Keratinocyte (primary cell): Measurements from ENCODE around the gene GRIN2C. TPM values are rescaled to one million over a fixed set of nuclear protein-coding genes. Genes with fewer than 3 reads are reported as not detected.
A peak's percentile ranks its signal among the peaks of the same experiment; 100 is the strongest.

ENCODE experiments used
- DNase-seq: peaks from one replicate; pipeline ENCODE4 v3.0.0-alpha.2; 2011; ENCODE audit warnings: low read depth, missing footprints, low spot score
- FAIRE-seq: peaks from 2 replicates; lab custom pipeline; 2011; peaks lifted over from hg19 to GRCh38; lab: Jason Lieb, UNC
- H2AFZ ChIP-seq: 2 replicates; pipeline ENCODE4 v1.6.0; 2012; ENCODE audit warnings: low read length, control low read depth, inconsistent platforms; ENCODE audit not compliant: control insufficient read depth
- H3K27ac ChIP-seq: 2 replicates; pipeline ENCODE4 v1.5.1; 2011; ENCODE audit warnings: low read length; ENCODE audit not compliant: control insufficient read depth, insufficient read depth
- H3K27me3 ChIP-seq: 3 replicates; pipeline ENCODE4 v1.6.0; 2011; ENCODE audit warnings: low read length; ENCODE audit not compliant: control insufficient read depth, insufficient read depth; ENCODE audit errors: extremely low read depth
- H3K36me3 ChIP-seq, 2 experiments: 2 replicates in 1 of 2; 3 replicates in 1 of 2; pipeline ENCODE4 v1.5.1; 2011; ENCODE audit warnings: low read length in 2 of 2, mild to moderate bottlenecking in 1 of 2; ENCODE audit not compliant: control insufficient read depth in 2 of 2, insufficient read depth in 2 of 2; ENCODE audit errors: extremely low read depth in 1 of 2
- H3K4me1 ChIP-seq: 3 replicates; pipeline ENCODE4 v1.5.1; 2011; ENCODE audit warnings: low read length; ENCODE audit not compliant: control insufficient read depth, insufficient read depth; ENCODE audit errors: extremely low read depth
- H3K4me2 ChIP-seq: 3 replicates; pipeline ENCODE4 v1.6.0; 2011; ENCODE audit warnings: low read depth, low read length; ENCODE audit not compliant: control insufficient read depth, insufficient read depth; ENCODE audit errors: extremely low read depth
- H3K4me3 ChIP-seq, 3 experiments: fragments of 200-600 bp in 1 of 3; sonication (generic) in 1 of 3; 2 replicates in 2 of 3; 3 replicates in 1 of 3; pipeline ENCODE4 v1.5.1; 2011 to 2016; ENCODE audit warnings: low read length in 3 of 3, mild to moderate bottlenecking in 3 of 3, control low read depth in 2 of 3, inconsistent platforms in 1 of 3, low read depth in 1 of 3, mixed read lengths in 1 of 3, mixed run types in 1 of 3, moderate library complexity in 1 of 3; ENCODE audit not compliant: control insufficient read depth in 2 of 3, insufficient read depth in 2 of 3; ENCODE audit errors: extremely low read depth in 1 of 3
- H3K79me2 ChIP-seq: 2 replicates; pipeline ENCODE4 v1.6.0; 2012; ENCODE audit warnings: low read length; ENCODE audit not compliant: control insufficient read depth, insufficient read depth
- H3K9ac ChIP-seq: 3 replicates; pipeline ENCODE4 v1.6.0; 2011; ENCODE audit warnings: low read length; ENCODE audit not compliant: control insufficient read depth, insufficient read depth; ENCODE audit errors: extremely low read depth
- H3K9me1 ChIP-seq: 3 replicates; pipeline ENCODE4 v1.6.0; 2011; ENCODE audit warnings: low read length; ENCODE audit not compliant: control insufficient read depth, insufficient read depth; ENCODE audit errors: extremely low read depth
- H3K9me3 ChIP-seq: 2 replicates; pipeline ENCODE4 v1.5.1; 2012; ENCODE audit warnings: low read depth, low read length; ENCODE audit not compliant: control insufficient read depth
- H4K20me1 ChIP-seq: 3 replicates; pipeline ENCODE4 v1.6.0; 2011; ENCODE audit warnings: low read length; ENCODE audit not compliant: control insufficient read depth, insufficient read depth; ENCODE audit errors: extremely low read depth
- CTCF ChIP-seq, 3 experiments: IDR thresholded peaks in 1 of 3; conservative IDR thresholded peaks in 1 of 3; optimal IDR thresholded peaks in 1 of 3; 2 replicates in 2 of 3; 3 replicates in 1 of 3; pipeline versions ENCODE3 to v1.5.1; 2011; ENCODE audit warnings: low read length in 3 of 3, mild to moderate bottlenecking in 3 of 3, moderate library complexity in 2 of 3, control low read depth in 1 of 3, inconsistent platforms in 1 of 3; ENCODE audit not compliant: insufficient read depth in 2 of 3; ENCODE audit errors: extremely low read depth in 1 of 3
- EZH2 ChIP-seq: IDR thresholded peaks from one replicate; pipeline ENCODE4 v1.6.1; 2012; ENCODE audit warnings: inconsistent platforms, mild to moderate bottlenecking, low read length, moderate library complexity
- dilution Hi-C: fragments of 300-500 bp; cut with MboI; formaldehyde crosslinking; loops from one replicate; pipeline ENCODE4 v1.7.0; 2020; ENCODE audit warnings: low sequenced_read_pairs; ENCODE audit not compliant: extremely low pct_ligation_motif_present
- polyA plus RNA-seq, 5 experiments: library from polyadenylated mRNA; depleted of rRNA in 3 of 5; stranded (reverse) in 3 of 5; stranded (forward) in 1 of 5; unstranded in 1 of 5; fragments of >200 nt; gene quantifications; 1 replicate in 1 of 5; 2 replicates in 3 of 5; 3 replicates in 1 of 5; pipeline versions ENCODE4 v1.2.1 to v1.2.3, GENCODE V29; 2011 to 2012; ENCODE audit warnings: missing spikeins in 2 of 5, low read depth in 1 of 5, low replicate concordance in 1 of 5

GRIN2C gene
- polyA plus RNA-seq, 1 donor (not counting 4 experiments of a cell fraction or from before 2014, with no cell fraction given) = not detected

DNA sequence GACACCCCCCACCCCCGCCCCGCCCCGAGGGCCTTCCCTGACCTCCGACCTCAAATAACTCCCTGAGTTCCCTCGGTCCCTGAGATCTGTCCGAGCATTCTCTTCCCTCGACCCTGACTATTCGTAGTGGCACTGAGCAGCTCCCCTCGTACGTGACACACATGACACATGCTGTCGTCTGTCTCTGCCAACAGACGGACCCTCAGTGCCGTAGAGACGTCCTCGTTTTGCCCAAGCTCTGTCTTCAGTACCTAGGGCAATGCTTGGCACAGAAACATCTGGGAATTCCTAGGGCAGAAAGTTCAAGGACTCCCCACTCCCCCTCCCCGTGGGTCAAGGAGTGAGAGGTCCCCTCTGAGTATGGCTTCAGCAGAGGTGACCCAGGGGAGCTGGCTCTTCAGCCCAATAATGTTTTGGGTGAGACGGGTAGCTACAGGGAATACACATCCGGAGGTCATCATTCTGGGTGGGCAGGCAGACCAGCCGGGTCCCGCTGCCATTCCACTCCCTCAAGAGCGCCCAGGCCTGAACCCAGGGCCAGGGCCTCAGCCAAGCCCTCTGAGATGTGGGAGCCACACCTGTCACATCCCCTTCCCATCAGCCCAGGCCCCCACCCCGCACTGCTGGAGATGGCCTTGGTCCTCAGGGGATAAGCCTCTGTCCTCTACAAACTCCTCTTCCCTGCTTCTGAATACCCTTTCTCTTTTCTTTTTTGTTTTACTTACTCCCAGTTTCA is 34.4 kb upstream of the GRIN2C start:
- H4K20me1 ChIP-seq = no peaks in the 10 kb centered on the region
- no peak for TF ChIP-seq EZH2
- no peak for TF ChIP-seq CTCF (optimal IDR thresholded peaks at IDR 0.05 in 1 of 3, IDR thresholded peaks at IDR 0.05 in 1 of 3, conservative IDR thresholded peaks at IDR 0.05 in 1 of 3; ENCODE audit: extremely low read depth in 1 of 3, insufficient read depth in 2 of 3, low read length in 3 of 3)
- no peak overlapping the region for H3K27ac ChIP-seq
- H3K9me1 ChIP-seq = no peaks in the 10 kb centered on the region
- H3K4me3 ChIP-seq = peak overlapping the region in 1 of 3 experiments; percentile 29
- H3K4me2 ChIP-seq = no peak overlapping the region
- H3K27me3 ChIP-seq = peaks cover 48% of the 10 kb centered on the region
- no peaks in the 10 kb centered on the region for H3K79me2 ChIP-seq
- FAIRE-seq (no peak), DNase-seq (no peak)
- dilution Hi-C loops = no loop called here
- H2AFZ ChIP-seq = no peak overlapping the region
- H3K9ac ChIP-seq = no peak overlapping the region
- peaks cover 4% of the 10 kb centered on the region for H3K4me1 ChIP-seq
- no peaks in the 10 kb centered on the region for H3K36me3 ChIP-seq
- H3K9me3 ChIP-seq = no peaks in the 10 kb centered on the region

GRCh38 chr17:74892974-74893911 is 33.6 kb upstream of the GRIN2C start, which contains the start of gene FADS6:
Gene FADS6, minus strand, starts transcription at chr17:74893633. Its CDS starts 38 bp downstream, at chr17:74893595.
- peaks cover 48% of the 10 kb centered on the region for H3K27me3 ChIP-seq

More at GRCh38 chr17:74892974-74893911, 33.6 kb upstream of the GRIN2C start, which contains the start of gene FADS6:
- dilution Hi-C loops = no loop called here
- no peaks in the 10 kb centered on the region for H3K36me3 ChIP-seq
- H3K79me2 ChIP-seq = no peaks in the 10 kb centered on the region
- peaks cover 1% of the 10 kb centered on the region for H3K4me1 ChIP-seq
- no peak within 1 kb of the TSS for H3K27ac ChIP-seq
- peak within 1 kb of the TSS; percentile 20 for H3K4me2 ChIP-seq
- H2AFZ ChIP-seq = no peak within 1 kb of the TSS
- no peaks in the 10 kb centered on the region for H3K9me1 ChIP-seq
- FAIRE-seq = no peak
- peak within 1 kb of the TSS in 2 of 3 experiments; percentile 1 to 29 for H3K4me3 ChIP-seq
- H3K9ac ChIP-seq = no peak within 1 kb of the TSS
- DNase-seq = no peak
- H3K9me3 ChIP-seq = no peaks in the 10 kb centered on the region
- no peaks in the 10 kb centered on the region for H4K20me1 ChIP-seq
- TF ChIP-seq CTCF (optimal IDR thresholded peaks at IDR 0.05 in 1 of 3, IDR thresholded peaks at IDR 0.05 in 1 of 3, conservative IDR thresholded peaks at IDR 0.05 in 1 of 3; ENCODE audit: extremely low read depth in 1 of 3, insufficient read depth in 2 of 3, low read length in 3 of 3) = no peak
- TF ChIP-seq EZH2 = peak; percentile 91
